GM21723 (cell line): ENCODE measurements around the gene C1orf122.
"Not testable (repeated sequence)": the region's sequence is repeated elsewhere in the genome, so short reads cannot be mapped to it uniquely, and the experiment has no call there.

Experiments used
- ATAC-seq: cut with Tn5 transposase; IDR thresholded peaks from one replicate; pipeline ENCODE4 v1.9.1; 2021; ENCODE audit warnings: mild to moderate bottlenecking, moderate library complexity; ENCODE audit not compliant: unreplicated experiment

Gene C1orf122

DNA sequence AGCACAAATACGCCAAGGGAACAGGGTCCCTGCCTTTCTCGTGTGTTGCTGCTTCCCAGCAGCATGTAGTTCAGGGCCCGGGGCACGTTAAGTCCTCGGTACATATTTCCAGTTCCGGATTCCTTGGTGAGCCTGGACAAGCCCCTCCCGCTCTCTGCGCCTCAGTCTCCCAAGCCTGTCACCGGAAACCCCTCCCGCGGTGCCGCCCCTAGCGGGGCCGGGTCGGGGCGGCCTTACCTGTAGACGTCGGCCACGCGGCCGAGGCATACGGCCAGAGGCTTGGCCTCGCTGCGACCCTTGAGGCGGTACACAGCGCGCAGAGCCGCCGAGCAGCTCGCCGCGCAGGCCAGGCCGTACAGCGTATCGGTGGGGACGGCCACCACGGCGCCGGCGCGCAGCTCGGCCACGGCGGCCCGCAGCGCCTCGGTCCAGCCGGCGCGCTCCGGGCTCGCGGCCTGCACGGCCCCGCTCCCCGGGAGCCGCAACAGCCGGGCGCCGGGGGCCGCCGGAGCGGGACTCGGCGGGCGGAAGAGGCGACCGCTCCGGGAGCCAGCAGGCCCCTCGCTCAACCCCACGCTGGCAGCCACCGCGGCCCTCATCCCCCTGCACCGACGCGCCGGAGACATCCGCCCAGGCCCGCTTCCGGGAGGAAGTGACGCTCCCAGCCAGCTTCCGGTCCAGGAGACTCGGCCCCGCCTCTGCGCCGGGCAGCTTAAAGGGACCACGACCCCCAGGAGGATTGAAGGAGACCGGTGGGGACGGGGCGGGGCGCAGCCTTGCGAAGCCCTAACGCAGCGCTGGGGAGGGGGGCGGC, at the start of gene C1orf122, which contains the start of gene YRDC:
C1orf122 (plus strand) TSS at position 236 of the 814 bp plus-strand sequence. CDS start 615 bp downstream, outside the sequence.
YRDC (minus strand) TSS at position 654 of the 814 bp plus-strand sequence; CDS start at position 626, 28 bp downstream.
- peak; percentile 86 for ATAC-seq

DNA sequence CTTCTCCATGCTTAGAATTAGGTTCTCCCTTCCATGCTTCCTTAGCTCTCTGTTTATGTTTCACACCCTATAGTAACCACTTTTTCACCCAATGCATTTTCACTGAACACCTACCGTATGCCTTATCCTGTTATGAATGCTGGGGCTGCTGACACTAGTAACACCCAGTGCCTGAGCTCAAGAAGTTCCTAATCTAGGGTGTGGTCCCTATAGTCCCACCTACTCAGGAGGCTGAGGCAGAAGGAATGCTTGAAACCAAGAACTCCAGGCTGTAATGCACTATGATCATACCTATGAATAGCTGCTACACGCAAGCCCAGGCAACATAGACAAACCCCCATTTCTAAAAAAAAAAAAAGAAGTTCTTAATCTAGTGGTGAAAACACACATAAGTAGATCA, 48.1 kb upstream of the C1orf122 start:
- no peak for ATAC-seq

DNA sequence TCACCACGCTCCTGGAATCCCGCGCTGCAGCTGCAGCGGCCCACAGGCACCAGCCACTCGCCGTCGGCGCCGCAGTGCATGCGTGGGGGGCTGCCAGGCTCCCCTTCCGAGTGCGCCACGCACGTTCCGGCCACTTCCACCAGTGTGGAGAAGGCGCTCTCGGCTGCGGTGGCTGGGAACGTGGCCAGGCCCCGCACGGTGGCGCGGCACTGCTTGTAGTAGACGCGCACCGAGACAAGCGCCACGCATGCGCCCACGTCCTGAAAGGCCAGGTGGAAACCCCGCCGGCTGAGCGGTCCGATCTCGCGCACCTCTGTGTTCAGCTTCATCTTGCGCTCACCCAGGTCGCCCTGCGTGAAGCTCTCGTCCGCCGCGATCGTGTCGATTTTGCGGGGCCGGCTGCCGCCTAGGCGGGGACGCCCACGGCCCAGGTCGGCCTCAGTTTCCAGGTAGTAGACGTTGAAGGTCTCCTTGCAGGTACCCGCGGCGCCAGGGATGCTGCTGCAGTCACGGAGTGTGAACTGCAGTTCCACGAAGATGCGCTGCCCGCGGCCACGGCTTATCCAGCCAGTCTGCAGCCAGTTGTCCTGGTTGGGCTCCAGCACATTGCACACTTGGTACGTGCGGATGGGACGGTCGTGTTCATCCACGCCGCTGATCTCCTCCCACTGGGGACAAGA, 46.0 kb upstream of the C1orf122 start:
- ATAC-seq, result no peak

DNA sequence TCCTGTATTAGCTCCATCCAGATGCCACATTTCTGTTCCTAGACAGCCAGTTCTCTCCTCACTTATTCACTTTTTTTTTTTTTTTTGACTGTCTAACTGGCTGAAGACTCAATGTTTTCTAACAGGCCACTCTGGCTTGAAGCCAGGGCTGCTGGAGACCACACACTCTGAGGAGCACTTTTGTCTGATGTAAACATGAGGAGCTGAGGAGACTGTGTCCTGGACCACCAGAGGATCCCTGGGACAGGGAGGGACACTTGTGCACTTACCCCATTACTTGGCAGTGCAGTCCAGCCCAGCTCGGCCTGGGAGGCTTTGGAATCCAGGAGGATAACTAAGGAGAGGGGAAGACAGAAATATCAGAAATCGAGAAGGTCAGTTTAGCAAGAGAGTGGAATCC, 45.1 kb upstream of the C1orf122 start:
- no peak for ATAC-seq

DNA sequence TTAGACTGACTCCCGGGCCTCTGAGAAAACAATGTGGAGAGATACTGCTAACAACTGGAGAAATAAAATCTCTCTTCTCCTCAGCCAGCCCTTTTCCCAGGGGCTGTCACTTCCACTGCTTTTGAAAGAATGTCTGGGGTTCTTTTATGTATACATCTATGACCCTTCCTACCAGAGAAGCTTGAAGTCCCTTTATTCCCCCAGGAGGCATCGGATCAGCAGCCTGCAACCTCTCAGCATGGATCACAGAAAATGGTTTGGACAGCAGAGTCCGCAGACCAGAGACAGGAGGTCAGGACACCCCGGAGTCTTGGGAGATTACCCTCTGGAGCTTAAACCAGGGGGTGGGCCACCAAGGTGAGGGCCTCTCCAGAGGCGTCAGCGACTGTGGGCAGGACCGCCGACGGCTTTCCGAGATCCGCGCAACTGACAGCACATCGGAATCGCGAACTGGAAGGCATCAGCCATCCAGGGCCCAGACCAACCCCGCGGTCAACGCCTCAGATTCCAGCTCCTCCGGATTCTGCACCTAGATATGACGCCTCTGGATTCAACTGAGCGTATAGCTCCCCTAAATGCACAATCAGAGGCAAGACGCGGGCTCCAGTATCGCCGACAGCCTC, 43.7 kb upstream of the C1orf122 start:
- no peak for ATAC-seq

DNA sequence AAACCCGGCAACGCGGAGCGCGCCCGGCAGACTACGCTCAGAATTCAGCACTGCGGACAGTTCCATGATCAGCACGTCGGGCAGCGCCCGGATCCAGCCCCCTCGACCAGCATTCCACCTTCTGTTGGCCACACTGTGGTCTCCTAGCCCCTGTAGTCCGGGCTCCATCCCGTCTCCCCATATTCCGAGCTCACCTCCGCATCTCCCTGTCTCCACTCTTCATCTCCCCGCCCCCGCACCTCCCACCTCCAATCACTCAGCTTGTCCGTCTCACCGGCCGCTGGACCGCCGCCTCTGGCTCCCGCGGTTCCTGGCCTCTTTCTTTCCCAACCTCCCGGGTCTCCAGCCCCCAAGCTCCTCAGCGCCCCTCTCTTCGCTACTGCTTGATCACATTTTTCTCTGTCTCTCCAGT, 43.2 kb upstream of the C1orf122 start:
- ATAC-seq, result no peak

DNA sequence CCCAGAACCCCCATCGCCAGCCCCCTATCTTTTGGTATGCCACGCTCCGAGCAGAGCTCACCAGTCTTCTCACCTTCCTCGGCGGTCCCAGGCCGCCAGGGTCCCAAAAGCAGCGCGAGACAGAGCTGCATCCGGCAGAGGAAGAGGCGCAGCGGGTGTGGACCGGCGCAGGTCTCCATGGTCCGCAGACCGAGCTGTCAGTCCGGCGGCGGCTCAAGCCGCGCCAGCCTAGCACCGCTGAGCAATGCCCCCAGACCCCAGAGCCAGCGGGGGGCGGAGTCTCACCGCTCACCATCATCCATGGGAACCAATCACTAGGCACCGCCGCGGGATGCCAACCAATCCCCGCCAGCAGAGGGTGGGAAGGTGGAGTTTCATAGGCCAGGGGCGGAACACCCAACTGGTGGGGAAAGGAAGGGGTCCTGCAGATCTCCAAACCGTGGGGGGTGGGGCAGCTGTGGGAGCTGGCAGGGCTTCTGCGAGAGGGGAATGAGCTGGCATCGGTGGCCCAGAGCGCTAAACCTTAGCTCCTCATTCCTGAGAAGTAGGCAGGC, 42.6 kb upstream of the C1orf122 start, which contains the start of gene EPHA10:
EPHA10 (minus strand) TSS at position 233 of the 554 bp plus-strand sequence; CDS start at position 179, 54 bp downstream.
- no peak for ATAC-seq

DNA sequence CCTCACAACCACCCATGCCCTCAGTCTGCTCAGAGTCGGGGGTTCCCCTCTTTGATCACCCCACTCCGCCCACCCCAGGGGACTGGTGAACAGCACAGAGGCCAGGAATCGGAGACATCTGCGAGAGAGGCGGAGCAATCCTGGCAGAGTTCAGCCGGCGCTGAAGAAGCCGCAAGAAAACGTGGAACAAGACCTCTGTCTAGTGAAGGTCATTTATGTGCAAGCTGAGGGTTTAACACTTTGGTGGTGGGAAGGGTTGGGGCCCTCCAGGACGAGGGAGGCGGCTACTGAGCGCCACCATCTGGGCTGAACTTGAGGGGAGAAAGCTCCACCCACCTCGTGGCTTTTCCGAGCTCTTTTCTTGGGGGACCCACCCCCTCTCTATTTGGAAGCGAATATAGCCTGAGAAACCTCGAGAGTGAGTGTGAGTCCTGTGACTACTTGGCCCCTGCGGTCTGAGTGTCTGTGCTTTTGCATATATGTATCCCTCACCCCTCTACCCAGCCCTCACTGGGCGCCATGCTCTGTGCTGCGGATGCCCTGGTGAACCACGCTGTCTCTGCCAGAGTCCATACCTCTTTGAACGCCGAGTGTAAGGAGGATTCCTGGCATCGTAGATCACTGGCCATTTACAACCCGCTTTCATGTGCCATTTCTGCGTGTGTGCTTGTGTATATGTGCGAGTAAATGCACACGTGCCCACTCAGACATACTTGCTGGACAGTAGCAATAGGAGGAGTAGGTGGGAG, 41.5 kb upstream of the C1orf122 start:
- no peak for ATAC-seq

DNA sequence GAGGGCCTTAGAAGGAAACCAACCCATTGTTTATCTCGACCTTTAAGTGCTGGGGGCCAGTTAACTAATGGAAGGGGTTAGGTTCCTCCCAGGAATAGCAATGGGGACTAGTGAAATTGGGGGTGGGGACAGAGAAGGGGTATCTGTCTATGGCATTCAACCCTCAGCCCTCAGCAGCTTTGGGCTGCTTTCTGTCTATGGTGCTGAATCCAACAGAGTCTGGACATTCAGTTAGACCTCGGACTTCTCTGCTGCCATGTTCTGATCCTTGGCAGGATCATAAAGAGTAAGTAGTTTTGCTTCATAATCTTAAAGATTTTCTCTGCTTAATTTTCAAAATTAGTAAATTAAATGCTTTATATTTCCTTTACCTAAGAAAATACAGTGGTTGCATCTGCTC, 40.1 kb upstream of the C1orf122 start:
- no peak for ATAC-seq

DNA sequence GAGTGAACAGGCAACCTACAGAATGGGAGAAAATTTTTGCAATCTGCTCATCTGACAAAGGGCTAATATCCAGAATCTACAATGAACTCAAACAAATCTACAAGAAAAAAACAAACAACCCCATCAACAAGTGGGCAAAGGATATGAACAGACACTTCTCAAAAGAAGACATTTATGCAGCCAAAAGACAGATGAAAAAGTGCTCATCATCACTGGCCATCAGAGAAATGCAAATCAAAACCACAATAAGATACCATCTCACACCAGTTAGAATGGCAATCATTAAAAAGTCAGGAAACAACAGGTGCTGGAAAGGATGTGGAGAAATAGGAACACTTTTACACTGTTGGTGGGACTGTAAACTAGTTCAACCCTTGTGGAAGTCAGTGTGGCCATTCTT, 36.1 kb upstream of the C1orf122 start:
- not testable (repeated sequence) for ATAC-seq

DNA sequence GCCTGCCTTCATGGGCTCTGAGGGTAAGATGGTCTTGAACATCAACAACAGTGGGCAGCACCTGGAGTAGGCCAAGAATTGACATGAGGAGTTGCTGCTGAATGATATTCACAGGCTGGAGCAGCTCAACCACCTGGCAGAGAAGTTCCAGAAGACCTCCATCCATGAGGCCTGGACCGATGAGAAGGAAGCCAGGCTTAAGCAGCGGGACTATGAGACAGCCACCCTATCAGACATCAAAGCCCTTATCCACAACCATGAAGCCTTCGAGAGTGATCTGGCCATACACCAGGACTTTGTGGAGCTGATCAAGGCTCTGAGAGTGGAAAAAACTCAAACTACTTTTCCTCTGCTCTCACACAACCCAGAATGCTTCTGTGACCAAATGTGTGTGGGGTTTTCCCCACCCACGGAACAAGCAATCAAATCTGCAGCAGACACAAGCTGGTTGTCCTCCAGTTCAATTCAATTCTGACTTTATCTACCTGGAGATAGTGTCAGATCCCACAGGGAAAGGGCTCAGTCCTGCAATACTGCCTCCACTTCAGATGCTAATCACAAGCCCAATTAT, 30.6 kb upstream of the C1orf122 start:
- ATAC-seq, result no peak

DNA sequence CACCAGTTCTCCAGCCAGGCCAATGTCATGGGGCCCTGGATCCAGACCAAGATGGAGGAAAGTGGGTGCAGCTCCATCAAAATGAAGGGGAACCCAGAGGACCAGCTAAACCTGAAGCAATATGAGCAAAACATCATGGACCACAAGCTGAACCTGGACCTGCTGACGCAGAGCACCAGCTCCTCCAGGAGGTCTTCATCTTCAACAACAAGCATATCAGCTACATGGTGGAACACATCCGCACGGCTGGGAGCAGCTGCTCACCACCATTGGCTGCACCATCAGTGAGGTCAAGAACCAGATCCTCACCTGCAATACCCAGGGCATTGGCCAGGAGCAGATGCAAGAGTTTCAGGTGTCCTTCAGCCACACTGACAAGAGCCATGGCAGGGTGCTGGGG, 28.9 kb upstream of the C1orf122 start:
- ATAC-seq, result no peak

DNA sequence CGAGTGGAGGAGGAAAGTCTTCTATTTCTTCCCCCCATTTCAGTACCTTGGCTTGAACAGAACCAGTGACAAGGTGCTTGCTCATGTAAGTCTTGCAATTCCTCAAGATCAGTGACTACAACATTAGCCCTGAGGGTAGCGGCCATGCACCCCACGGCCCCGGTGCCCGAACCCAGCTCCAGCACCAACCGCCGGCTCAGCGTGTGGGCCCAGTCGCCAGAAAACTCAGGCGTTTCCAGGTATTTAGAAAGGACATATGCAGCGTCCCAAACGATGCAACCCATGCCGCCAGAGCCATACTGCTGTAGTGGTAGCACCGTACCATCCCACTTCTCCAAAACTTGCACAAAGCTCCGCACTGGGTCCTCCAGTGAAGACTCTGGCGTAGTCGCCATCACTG, 25.1 kb upstream of the C1orf122 start:
- ATAC-seq, result no peak

DNA sequence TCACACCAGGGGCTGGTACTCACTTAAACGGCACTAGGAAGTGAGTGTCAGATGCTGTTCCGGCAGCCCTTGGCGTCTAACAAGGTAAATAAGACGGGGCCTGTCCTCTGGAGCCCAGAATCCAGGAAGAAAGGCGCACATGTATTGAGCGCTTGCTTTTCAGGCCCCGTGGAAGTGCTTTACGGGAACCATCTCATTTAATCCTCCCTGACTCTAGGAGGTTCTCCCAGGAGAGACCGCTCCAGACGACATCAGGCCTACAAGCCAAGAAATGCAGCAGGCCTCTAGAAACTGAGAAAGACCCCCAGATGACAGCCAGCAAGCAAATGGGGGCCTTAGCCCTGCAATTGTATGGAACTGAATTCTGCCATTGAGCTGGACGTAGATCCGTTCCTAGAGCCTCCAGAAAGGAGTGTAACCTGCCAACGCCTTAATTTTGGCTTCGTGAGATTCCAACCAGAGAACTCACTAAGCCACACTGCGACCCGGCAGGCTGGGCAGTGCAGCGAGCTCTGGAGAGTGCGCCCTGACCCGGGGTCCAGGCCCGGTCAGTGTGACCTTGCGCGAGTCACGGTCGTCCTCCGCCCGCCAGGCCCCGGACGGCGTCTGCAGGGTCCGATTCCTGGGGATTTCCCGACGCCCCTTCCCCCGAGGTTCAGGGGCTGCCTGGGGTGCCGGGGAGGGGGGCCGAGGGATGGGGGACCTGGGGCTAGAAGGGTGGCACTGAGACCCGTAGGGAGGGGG, 14.5 kb upstream of the C1orf122 start:
- no peak for ATAC-seq

DNA sequence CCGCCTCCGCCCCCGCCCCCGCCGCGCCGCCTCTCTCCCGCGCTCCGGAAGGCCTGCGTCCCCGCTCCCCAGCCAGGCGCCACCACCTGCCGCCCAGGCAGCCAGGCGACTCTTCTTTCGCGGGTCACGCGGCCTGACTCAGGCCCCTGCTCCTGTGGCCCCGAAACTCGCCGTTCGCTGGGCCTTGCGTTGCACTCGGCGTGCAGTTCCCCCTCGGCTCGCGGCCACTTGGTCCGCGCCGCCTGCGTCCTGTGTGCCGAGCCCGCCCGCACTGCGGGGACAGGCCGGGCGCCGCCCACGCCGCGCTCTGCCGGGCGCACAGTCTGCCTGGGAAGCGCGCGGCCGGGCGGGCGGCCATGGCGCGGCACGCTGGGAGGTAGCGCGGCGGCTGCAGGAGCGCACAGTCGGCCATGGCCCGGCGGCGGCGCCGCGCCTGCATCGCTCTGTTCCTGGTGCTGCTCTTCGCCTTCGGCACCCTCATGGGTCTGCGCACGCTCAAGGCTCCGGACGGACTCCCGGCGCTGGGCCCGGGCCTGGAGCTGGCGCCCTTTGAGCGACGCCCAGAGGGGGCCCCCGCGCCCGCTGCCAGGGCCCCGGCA, 13.7 kb upstream of the C1orf122 start, which contains the start of gene MANEAL:
MANEAL (plus strand) TSS at position 75 of the 599 bp plus-strand sequence; CDS start at position 411, 336 bp downstream.
- peak; percentile 58 for ATAC-seq

DNA sequence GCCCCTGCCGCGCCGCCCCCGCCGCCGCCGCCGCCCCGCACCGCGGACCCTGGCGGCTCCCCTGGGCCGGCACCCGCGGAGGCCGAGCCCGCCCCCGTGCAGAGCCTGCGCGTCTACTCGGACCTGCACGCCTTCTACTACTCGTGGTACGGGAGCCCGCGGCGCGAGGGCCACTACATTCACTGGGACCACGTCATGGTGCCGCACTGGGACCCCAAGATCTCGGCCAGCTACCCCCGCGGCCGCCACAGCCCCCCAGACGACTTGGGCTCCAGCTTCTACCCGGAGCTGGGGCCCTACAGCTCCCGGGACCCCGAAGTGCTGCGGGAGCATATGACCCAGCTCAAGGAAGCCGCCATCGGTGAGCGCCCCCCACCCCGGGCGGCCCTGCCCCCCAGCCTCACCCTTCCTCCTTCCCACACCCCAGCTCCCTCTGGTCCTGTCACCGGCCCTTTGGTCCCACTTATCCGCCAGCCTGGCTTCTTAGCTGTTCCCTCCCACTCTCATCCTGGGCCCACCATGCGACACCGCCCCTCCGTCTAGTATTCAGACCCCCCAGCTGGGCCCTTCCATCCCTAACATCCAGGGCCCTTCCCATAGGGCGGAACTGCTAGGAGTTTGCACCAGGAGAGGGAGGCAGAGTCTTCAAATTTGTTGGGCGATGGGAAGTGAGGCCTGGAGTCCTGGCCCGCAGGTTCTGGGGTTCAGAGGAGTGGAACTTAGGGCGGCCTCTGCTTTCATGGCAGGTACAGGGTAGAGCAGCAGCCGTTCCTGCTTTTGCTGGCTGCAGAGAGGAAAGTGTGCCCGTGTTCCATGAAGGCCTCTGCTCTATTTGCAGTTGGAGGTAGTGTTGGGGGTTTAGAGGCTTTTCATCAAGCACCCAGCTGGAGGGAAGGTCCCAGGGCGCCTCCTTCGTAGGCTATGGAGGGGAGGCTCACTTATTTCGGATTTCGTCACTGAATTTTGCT, 12.9 kb upstream of the C1orf122 start:
- ATAC-seq, result peak; percentile 36

DNA sequence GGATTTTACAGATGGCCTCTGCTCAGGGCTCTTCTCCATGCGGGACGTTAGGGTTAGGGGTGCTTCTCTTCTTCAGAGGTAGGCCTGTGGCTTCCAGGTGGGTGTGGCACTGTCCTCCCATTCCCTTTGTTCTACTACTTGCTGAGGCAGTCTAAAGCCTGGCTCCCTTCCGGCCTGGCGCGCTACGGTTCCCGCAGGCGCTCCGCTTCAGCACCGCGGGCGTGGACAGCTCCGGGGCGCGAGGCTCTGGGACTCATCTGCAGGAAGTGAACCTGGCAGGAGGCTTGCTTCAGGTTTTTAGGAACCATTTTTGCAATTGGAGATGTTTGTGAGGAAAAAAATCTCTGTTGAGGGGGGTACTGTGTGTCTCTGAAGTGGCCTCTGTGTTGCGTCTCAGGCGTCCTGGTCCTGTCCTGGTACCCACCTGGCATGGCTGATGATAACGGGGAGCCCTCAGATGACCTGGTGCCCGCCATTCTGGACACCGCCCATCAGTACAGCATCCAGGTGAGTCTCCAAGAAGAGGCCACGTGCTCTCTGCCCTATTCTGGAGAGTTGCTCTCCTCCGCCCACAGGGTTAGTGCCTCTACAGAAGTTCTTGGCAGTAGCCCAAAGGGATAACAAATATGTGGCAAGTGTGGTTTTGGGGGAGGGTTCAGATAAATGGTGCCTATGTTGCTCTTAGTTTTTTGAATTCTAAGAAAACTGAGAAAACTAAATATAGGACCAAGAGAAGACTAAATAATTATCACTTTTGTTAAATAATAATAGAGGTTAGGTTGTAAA, 12.1 kb upstream of the C1orf122 start:
- ATAC-seq, result no peak
